Omental fat pad (tissue), 4 donors: Measurements from ENCODE around the gene LSM4. TPM values are rescaled to one million over a fixed set of nuclear protein-coding genes. Genes with fewer than 3 reads are reported as not detected.

Experiments
- ATAC-seq: fragments of 150-250 bp; one replicate; pipeline ENCODE4 v1.9.1; 2016; ENCODE audit warnings: mild to moderate bottlenecking, moderate library complexity; ENCODE audit not compliant: low FRiP score
- DNase-seq: peaks from one replicate; pipeline ENCODE4 v3.0.0-alpha.2; 2019; ENCODE audit warnings: low spot score
- total RNA-seq, 4 donors: library from RNA; depleted of rRNA; stranded (reverse); fragments of >200 nt; gene quantifications; one replicate each; pipeline ENCODE4 v1.1.0, GENCODE V29; 2016
- TF ChIP-seq, protein P1 (sequence below), 3 donors: fragments of 450-650 bp; IDR thresholded peaks; one replicate each; pipeline ENCODE4 v1.5.1; 2016 to 2017; ENCODE audit warnings: antibody characterized with exemption in 3 of 3, mild to moderate bottlenecking in 3 of 3, moderate library complexity in 2 of 3

Gene LSM4
- total RNA-seq, 4 donors from 2014 or later: 58.6 to 140 (median 93.1) TPM

DNA sequence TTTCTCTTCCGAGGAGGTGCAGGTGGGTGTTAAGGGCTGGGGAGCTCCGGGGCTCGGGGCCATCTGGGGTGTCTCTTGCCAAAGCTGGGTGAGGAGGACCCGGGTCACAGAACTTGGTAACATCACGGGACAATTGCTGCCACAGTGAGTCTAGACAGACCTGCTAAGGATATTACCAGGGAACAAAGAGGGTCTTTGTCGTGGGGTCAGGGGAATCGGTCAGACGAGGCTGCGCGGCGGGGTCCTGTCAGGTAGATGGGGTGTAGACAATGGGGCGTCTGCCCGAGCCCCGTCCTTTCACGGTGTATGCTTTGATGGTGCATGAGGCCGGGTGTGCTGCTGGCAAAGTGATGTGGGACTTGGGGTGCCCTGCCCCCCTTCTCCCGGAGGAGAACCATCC lies 25.3 kb upstream of the LSM4 start:
- TF ChIP-seq, protein P1, sequence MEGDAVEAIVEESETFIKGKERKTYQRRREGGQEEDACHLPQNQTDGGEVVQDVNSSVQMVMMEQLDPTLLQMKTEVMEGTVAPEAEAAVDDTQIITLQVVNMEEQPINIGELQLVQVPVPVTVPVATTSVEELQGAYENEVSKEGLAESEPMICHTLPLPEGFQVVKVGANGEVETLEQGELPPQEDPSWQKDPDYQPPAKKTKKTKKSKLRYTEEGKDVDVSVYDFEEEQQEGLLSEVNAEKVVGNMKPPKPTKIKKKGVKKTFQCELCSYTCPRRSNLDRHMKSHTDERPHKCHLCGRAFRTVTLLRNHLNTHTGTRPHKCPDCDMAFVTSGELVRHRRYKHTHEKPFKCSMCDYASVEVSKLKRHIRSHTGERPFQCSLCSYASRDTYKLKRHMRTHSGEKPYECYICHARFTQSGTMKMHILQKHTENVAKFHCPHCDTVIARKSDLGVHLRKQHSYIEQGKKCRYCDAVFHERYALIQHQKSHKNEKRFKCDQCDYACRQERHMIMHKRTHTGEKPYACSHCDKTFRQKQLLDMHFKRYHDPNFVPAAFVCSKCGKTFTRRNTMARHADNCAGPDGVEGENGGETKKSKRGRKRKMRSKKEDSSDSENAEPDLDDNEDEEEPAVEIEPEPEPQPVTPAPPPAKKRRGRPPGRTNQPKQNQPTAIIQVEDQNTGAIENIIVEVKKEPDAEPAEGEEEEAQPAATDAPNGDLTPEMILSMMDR (IDR thresholded peaks at IDR 0.05): no peak
- ATAC-seq: no peak
- DNase-seq: no peak

DNA sequence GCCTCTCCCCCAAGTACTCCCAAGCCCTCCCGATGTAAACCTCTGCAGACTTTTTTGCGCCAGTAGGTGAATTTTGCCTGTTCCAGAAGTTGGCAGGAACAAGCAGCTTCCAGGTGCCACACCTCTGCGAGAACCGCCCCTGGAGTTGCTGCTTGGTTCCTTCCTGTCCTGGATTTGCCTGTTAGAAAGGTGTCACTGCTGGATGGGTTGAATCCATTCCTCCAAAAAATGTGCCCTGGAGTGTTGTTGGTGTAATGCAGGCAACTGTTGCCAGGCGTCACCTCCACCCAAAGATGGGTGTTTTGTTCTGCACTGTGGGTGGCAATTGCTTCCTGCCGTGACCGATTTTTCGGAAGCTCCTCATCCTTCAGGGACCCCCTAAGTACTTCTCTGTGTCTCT lies 23.2 kb upstream of the LSM4 start:
- ATAC-seq: no peak
- DNase-seq: no peak
- TF ChIP-seq, protein P1 (IDR thresholded peaks at IDR 0.05): no peak

DNA sequence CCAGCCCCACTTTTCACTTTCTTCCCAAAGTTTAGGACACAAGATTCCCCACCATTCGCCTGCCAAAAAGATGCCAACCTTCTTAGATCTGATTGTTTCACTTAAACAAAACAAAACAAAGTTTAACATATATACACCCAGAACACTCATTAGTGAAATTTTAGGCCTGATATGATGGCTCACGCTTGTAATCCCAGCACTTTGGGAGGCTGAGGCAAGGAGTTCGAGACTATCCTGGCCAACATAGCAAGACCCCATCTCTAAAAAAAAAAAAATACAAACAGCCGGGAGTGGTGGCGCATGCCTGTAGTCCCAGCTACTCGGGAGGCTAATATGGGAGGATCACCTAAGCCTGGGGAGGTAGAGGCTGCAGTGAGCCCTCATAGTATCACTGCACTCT lies 22.4 kb upstream of the LSM4 start:
- DNase-seq (no peak), ATAC-seq (no peak)

DNA sequence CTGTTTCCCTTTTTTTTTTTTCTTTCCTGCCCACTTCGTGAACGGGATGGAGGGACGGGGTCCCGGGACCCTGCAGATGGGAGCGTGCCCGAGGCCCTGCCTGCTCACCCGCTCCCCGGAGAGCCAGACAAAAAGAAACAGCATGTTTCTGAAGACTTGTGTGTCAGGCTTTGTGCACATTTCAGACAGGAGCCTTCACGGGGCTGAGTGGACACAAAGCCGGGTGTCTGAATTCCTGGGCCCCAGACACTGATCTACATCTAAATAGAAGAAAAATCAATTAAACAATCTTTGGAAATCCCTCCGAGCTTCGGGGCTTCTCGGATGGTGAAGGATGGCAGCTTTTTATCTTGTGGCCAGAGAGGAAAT lies 21.7 kb upstream of the LSM4 start:
- DNase-seq (no peak), ATAC-seq (no peak)
- TF ChIP-seq, protein P1 (IDR thresholded peaks at IDR 0.05): no peak

More for the DNA sequence above, 22.4 kb upstream of the LSM4 start:
- TF ChIP-seq, protein P1 (IDR thresholded peaks at IDR 0.05): no peak

DNA sequence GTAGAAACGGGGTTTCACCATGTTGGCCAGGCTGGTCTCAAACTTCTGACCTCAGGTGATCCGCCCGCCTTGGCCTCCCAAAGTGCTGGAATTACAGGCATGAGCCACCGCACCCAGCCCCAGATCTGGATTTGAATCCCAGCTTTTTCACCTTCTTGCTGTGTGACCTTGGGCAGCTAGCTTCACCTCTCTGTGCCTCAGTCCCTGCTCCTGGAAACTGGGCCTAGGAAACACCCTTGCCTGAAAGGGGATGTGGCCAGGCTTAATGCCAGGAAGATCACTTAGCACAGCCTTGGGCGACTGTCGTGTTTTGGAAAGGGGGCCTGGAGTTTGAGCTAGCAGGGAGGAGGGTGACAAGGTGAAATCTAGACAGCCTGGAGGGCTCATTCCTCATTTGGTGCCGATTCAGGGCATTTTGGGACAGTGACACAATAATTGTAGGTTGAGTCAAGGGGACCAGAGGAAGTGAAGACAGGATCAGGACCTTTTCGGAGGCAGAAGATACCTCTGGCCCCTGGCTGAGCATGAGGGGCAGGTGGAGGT lies 19.3 kb upstream of the LSM4 start:
- ATAC-seq: no peak
- TF ChIP-seq, protein P1 (IDR thresholded peaks at IDR 0.05): no peak
- no peak for DNase-seq

DNA sequence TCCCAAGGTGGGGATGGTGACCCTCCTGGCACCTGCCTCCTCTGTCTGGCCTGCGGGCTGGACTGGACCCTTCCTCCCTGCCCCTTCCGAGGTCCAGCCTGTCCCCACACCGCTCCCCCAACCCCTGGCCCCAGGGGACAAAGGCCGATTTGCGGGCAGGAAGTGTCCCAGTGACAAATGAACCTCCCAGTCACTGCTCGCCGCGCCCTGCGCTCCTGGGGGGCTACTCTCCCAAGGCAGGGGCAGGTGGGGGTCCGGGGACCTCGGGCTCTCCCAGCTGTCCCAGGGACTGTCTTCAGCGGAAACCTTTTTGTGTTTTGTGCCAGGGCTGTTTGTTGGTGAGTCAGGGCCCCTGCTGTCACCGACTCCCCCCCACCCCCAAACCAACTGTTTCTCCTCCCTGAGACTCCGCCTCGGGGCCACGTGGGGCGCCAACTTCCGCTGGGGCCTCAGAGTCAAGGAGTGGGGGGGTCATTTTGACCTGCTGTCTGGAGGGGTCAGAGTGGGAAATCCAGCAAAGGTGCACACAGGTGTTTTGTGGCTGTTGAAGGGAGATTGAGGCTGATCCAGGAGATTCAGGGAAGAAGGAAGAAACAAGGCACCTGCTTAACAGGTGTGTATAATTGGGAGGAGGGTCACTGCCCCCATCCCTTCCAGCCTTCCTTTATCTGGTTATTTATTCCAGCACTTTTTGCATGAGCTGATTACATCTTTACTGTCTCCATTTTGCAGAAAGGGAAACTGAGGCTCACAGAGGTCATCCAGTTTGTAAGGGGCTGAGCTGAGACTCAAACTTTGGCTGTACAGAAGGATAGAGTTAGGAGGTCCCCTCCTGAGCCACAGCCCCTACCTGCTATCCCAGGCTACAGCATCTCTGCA lies 18.4 kb upstream of the LSM4 start:
- ATAC-seq (peak; percentile 36), DNase-seq (peak; percentile 29)
- TF ChIP-seq, protein P1 (IDR thresholded peaks at IDR 0.05): no peak
